ENCODE measurements around the gene CMIP.

Gene CMIP

GRCh38 chr16:81746566-81746965 is 302.0 kb downstream of the CMIP start:
- H3K4me2 ChIP-seq (ENCODE audit: low read depth, low read length, poor library complexity, severe bottlenecking) = peak overlapping the region; percentile 73
- no peaks in the 10 kb centered on the region for H4K20me1 ChIP-seq (ENCODE audit: insufficient read depth, low read length, poor library complexity, severe bottlenecking)
- peaks cover 17% of the 10 kb centered on the region for H3K4me1 ChIP-seq (ENCODE audit: insufficient read depth, low read length, poor library complexity, severe bottlenecking)
- H2AFZ ChIP-seq (ENCODE audit: low read length) = peak overlapping the region; percentile 88
- H3K9me3 ChIP-seq (ENCODE audit: insufficient read depth, low read depth, low read length) = no peaks in the 10 kb centered on the region
- TF ChIP-seq EZH2phosphoT487 (IDR thresholded peaks at IDR 0.05; ENCODE audit: borderline replicate concordance) (no peak), CTCF (conservative IDR thresholded peaks at IDR 0.05; ENCODE audit: low read length) (no peak)
- H3K4me3 ChIP-seq (ENCODE audit: low read length, poor library complexity, severe bottlenecking) = peak overlapping the region; percentile 71
- H3K27me3 ChIP-seq (ENCODE audit: insufficient read depth, low read length, poor library complexity, severe bottlenecking) = no peaks in the 10 kb centered on the region
- H3K9ac ChIP-seq (ENCODE audit: low read depth, low read length, poor library complexity, severe bottlenecking) = peak overlapping the region; percentile 54
- no peaks in the 10 kb centered on the region for H3F3A ChIP-seq (ENCODE audit: low read depth)
- no peaks in the 10 kb centered on the region for H3K79me2 ChIP-seq (ENCODE audit: insufficient read depth, low read length)
- no peaks in the 10 kb centered on the region for H3K36me3 ChIP-seq (ENCODE audit: insufficient read depth, low read length)
- H3K9me2 ChIP-seq (replicated peaks; ENCODE audit: low read depth, low read length) = no peaks in the 10 kb centered on the region

GRCh38 chr16:81748476-81749198 is 304.0 kb downstream of the CMIP start:
- TF ChIP-seq EZH2phosphoT487 (IDR thresholded peaks at IDR 0.05; ENCODE audit: borderline replicate concordance) (no peak), CTCF (conservative IDR thresholded peaks at IDR 0.05; ENCODE audit: low read length) (peak; percentile 30; the same call in 1 of the 2 replicates)
- no peaks in the 10 kb centered on the region for H3K79me2 ChIP-seq (ENCODE audit: insufficient read depth, low read length)
- H3K4me3 ChIP-seq (ENCODE audit: low read length, poor library complexity, severe bottlenecking) = peak overlapping the region; percentile 0
- no peaks in the 10 kb centered on the region for H3K9me3 ChIP-seq (ENCODE audit: insufficient read depth, low read depth, low read length)
- H3F3A ChIP-seq (ENCODE audit: low read depth) = no peaks in the 10 kb centered on the region
- H3K27me3 ChIP-seq (ENCODE audit: insufficient read depth, low read length, poor library complexity, severe bottlenecking) = no peaks in the 10 kb centered on the region
- peak overlapping the region; percentile 38; the same call in 1 of the 2 replicates for H2AFZ ChIP-seq (ENCODE audit: low read length)
- peaks cover 29% of the 10 kb centered on the region for H3K4me1 ChIP-seq (ENCODE audit: insufficient read depth, low read length, poor library complexity, severe bottlenecking)
- no peaks in the 10 kb centered on the region for H4K20me1 ChIP-seq (ENCODE audit: insufficient read depth, low read length, poor library complexity, severe bottlenecking)
- H3K36me3 ChIP-seq (ENCODE audit: insufficient read depth, low read length) = no peaks in the 10 kb centered on the region
- H3K9me2 ChIP-seq (replicated peaks; ENCODE audit: low read depth, low read length) = no peaks in the 10 kb centered on the region
- peak overlapping the region; percentile 24 for H3K4me2 ChIP-seq (ENCODE audit: low read depth, low read length, poor library complexity, severe bottlenecking)
- H3K9ac ChIP-seq (ENCODE audit: low read depth, low read length, poor library complexity, severe bottlenecking) = no peak overlapping the region

- no peaks in the 10 kb centered on the region for H3K79me2 ChIP-seq (ENCODE audit: insufficient read depth, low read length)
- no peaks in the 10 kb centered on the region for H3K27me3 ChIP-seq (ENCODE audit: insufficient read depth, low read length, poor library complexity, severe bottlenecking)
- H4K20me1 ChIP-seq (ENCODE audit: insufficient read depth, low read length, poor library complexity, severe bottlenecking) = no peaks in the 10 kb centered on the region
- H3K4me3 ChIP-seq (ENCODE audit: low read length, poor library complexity, severe bottlenecking) = peak overlapping the region; percentile 58
- no peaks in the 10 kb centered on the region for H3F3A ChIP-seq (ENCODE audit: low read depth)
- TF ChIP-seq EZH2phosphoT487 (IDR thresholded peaks at IDR 0.05; ENCODE audit: borderline replicate concordance) (no peak), CTCF (conservative IDR thresholded peaks at IDR 0.05; ENCODE audit: low read length) (no peak)
- H3K9ac ChIP-seq (ENCODE audit: low read depth, low read length, poor library complexity, severe bottlenecking) = peak overlapping the region; percentile 68
- peak overlapping the region; percentile 77 for H2AFZ ChIP-seq (ENCODE audit: low read length)
- H3K36me3 ChIP-seq (ENCODE audit: insufficient read depth, low read length) = no peaks in the 10 kb centered on the region
- peaks cover 47% of the 10 kb centered on the region for H3K4me1 ChIP-seq (ENCODE audit: insufficient read depth, low read length, poor library complexity, severe bottlenecking)
- H3K9me3 ChIP-seq (ENCODE audit: insufficient read depth, low read depth, low read length) = no peaks in the 10 kb centered on the region
- H3K4me2 ChIP-seq (ENCODE audit: low read depth, low read length, poor library complexity, severe bottlenecking) = peak overlapping the region; percentile 87
- no peaks in the 10 kb centered on the region for H3K9me2 ChIP-seq (replicated peaks; ENCODE audit: low read depth, low read length)
Measured at GRCh38 chr16:81752225-81752875, 307.7 kb downstream of the CMIP start.

All from Loucy (cell line).